GM18867 (cell line): ENCODE results near the gene KLK3.
"Not testable (repeated sequence)": the region's sequence is repeated elsewhere in the genome, so short reads cannot be mapped to it uniquely, and the experiment has no call there.

Experiments used
- ATAC-seq: cut with Tn5 transposase; IDR thresholded peaks from one replicate; pipeline ENCODE4 v1.9.1; 2021; ENCODE audit warnings: mild to moderate bottlenecking, moderate library complexity; ENCODE audit not compliant: unreplicated experiment

The KLK3 gene

GRCh38 chr19:50854636-50855410 lies at the start of gene KLK3:
KLK3 (plus strand) TSS chr19:50854915; CDS start chr19:50854956, 41 bp downstream.
- ATAC-seq = no peak

GRCh38 chr19:50808856-50809255 lies 45.9 kb upstream of the KLK3 start:
- ATAC-seq = no peak

GRCh38 chr19:50811622-50812238 lies 43.0 kb upstream of the KLK3 start:
- ATAC-seq = not testable (repeated sequence)

GRCh38 chr19:50812474-50812873 lies 42.2 kb upstream of the KLK3 start:
- ATAC-seq = no peak

GRCh38 chr19:50814883-50815282 lies 39.8 kb upstream of the KLK3 start:
- ATAC-seq = no peak

GRCh38 chr19:50815439-50815838 lies 39.3 kb upstream of the KLK3 start:
- ATAC-seq = no peak

- ATAC-seq = peak; percentile 64
These were observed 36.5 kb upstream of the KLK3 start for GRCh38 chr19:50817941-50818858.

GRCh38 chr19:50818859-50819472 lies 35.7 kb upstream of the KLK3 start:
- no peak for ATAC-seq

- ATAC-seq = no peak
These were observed 35.1 kb upstream of the KLK3 start for GRCh38 chr19:50819636-50820035.

GRCh38 chr19:50820086-50820485 lies 34.6 kb upstream of the KLK3 start:
- no peak for ATAC-seq

GRCh38 chr19:50820549-50821247 lies 34.0 kb upstream of the KLK3 start:
- no peak for ATAC-seq

- ATAC-seq = no peak
These were observed 33.5 kb upstream of the KLK3 start for GRCh38 chr19:50821248-50821612.

GRCh38 chr19:50821622-50822021 lies 33.1 kb upstream of the KLK3 start:
- no peak for ATAC-seq

GRCh38 chr19:50822661-50823208 lies 32.0 kb upstream of the KLK3 start:
- ATAC-seq = no peak

GRCh38 chr19:50823389-50824042 lies 31.2 kb upstream of the KLK3 start, which contains the start of gene KLK1:
KLK1 (minus strand) TSS chr19:50823787; CDS start chr19:50823748, 39 bp downstream.
- ATAC-seq = no peak

- no peak for ATAC-seq
These were observed 28.0 kb upstream of the KLK3 start for GRCh38 chr19:50826492-50827240.

GRCh38 chr19:50827476-50827875 lies 27.2 kb upstream of the KLK3 start:
- no peak for ATAC-seq

GRCh38 chr19:50829801-50830200 lies 24.9 kb upstream of the KLK3 start:
- ATAC-seq = no peak
